ENCODE results near the gene CRYZL1. TPM values are rescaled to one million over a fixed set of nuclear protein-coding genes. Genes with fewer than 3 reads are reported as not detected.
"Not testable (repeated sequence)": the region's sequence is repeated elsewhere in the genome, so short reads cannot be mapped to it uniquely, and the experiment has no call there.

Gene CRYZL1
- total RNA-seq, 4 donors from 2014 or later, result 14.8 to 29.4 (median 24.4) TPM

GRCh38 chr21:33584455-33584854 is 57.1 kb downstream of the CRYZL1 start:
- Histone ChIP-seq H3K27ac (no peak overlapping the region), H3K9me3 (no peaks in the 10 kb centered on the region), H3K4me3 (no peak overlapping the region), H3K4me1 (peaks cover 10 to 14% of the 10 kb centered on the region in 2 donors), H3K27me3 (no peaks in the 10 kb centered on the region), H3K36me3 (no peaks in the 10 kb centered on the region)
- intact Hi-C loops (cut with DNase I; ENCODE audit: low total_unique reads), result no loop called here
- in situ Hi-C loops (cut with MboI; ENCODE audit: low sequenced_read_pairs in 4 of 4), result no loop called here
- ATAC-seq (no peak), DNase-seq (no peak)
- TF ChIP-seq POLR2A (IDR thresholded peaks at IDR 0.05), result no peak
- no peak for TF ChIP-seq CTCF (IDR thresholded peaks at IDR 0.05 in 4 of 5, conservative IDR thresholded peaks at IDR 0.05 in 1 of 5)

- DNase-seq (no peak), ATAC-seq (no peak)
- Histone ChIP-seq H3K27ac (peak overlapping the region in 3 of 4 donors; percentile 48 to 59 (median 57)), H3K27me3 (no peaks in the 10 kb centered on the region), H3K4me3 (no peak overlapping the region), H3K36me3 (peaks cover 0 to 38% of the 10 kb centered on the region in 2 donors), H3K4me1 (no peaks in the 10 kb centered on the region), H3K9me3 (no peaks in the 10 kb centered on the region)
- in situ Hi-C loops (cut with MboI; ENCODE audit: low sequenced_read_pairs in 4 of 4) (no loop called here), intact Hi-C loops (cut with DNase I; ENCODE audit: low total_unique reads) (no loop called here)
- TF ChIP-seq POLR2A (IDR thresholded peaks at IDR 0.05) (no peak), CTCF (IDR thresholded peaks at IDR 0.05 in 4 of 5, conservative IDR thresholded peaks at IDR 0.05 in 1 of 5) (no peak)
Measured at GRCh38 chr21:33578959-33579542, 62.5 kb downstream of the CRYZL1 start.

GRCh38 chr21:33578214-33578613 is 63.3 kb downstream of the CRYZL1 start:
- ATAC-seq, result no peak
- Histone ChIP-seq H3K4me1 (no peaks in the 10 kb centered on the region), H3K4me3 (no peak overlapping the region), H3K27ac (no peak overlapping the region), H3K36me3 (peaks cover 0 to 46% of the 10 kb centered on the region in 2 donors), H3K9me3 (no peaks in the 10 kb centered on the region), H3K27me3 (no peaks in the 10 kb centered on the region)
- DNase-seq, result no peak
- intact Hi-C loops (cut with DNase I; ENCODE audit: low total_unique reads) (no loop called here), in situ Hi-C loops (cut with MboI; ENCODE audit: low sequenced_read_pairs in 4 of 4) (no loop called here)
- no peak for TF ChIP-seq CTCF (IDR thresholded peaks at IDR 0.05 in 4 of 5, conservative IDR thresholded peaks at IDR 0.05 in 1 of 5)
- TF ChIP-seq POLR2A (IDR thresholded peaks at IDR 0.05), result no peak

GRCh38 chr21:33576741-33577141 is 64.8 kb downstream of the CRYZL1 start:
- H3K4me1 ChIP-seq; H3K27ac ChIP-seq; intact Hi-C loops (cut with DNase I; ENCODE audit: low total_unique reads); H3K27me3 ChIP-seq; DNase-seq; ATAC-seq; H3K4me3 ChIP-seq; H3K9me3 ChIP-seq; in situ Hi-C loops (cut with MboI; ENCODE audit: low sequenced_read_pairs in 4 of 4): not testable (repeated sequence)
- peaks cover 0 to 53% of the 10 kb centered on the region in 2 donors for H3K36me3 ChIP-seq

- no peak for DNase-seq
- H3K4me3 ChIP-seq, result no peak overlapping the region
- no peak for ATAC-seq
- no peaks in the 10 kb centered on the region for H3K27me3 ChIP-seq
- intact Hi-C loops (cut with DNase I; ENCODE audit: low total_unique reads), result no loop called here
- H3K27ac ChIP-seq, result peak overlapping the region in 1 of 4 donors; percentile 1
- peaks cover 5 to 6% of the 10 kb centered on the region in 2 donors for H3K4me1 ChIP-seq
- peaks cover 0 to 80% of the 10 kb centered on the region in 2 donors for H3K36me3 ChIP-seq
- TF ChIP-seq POLR2A (IDR thresholded peaks at IDR 0.05) (no peak), CTCF (IDR thresholded peaks at IDR 0.05 in 4 of 5, conservative IDR thresholded peaks at IDR 0.05 in 1 of 5) (no peak)
- no peaks in the 10 kb centered on the region for H3K9me3 ChIP-seq
- in situ Hi-C loops (cut with MboI; ENCODE audit: low sequenced_read_pairs in 4 of 4), result no loop called here
Measured at GRCh38 chr21:33572350-33572749, 69.2 kb downstream of the CRYZL1 start.
